Muscle layer of colon (tissue), 2 donors: ENCODE data around the gene CASP12.

Experiments used
- H3K27ac ChIP-seq: one replicate; pipeline ENCODE4 v1.7.0; 2013; ENCODE audit warnings: low read depth, mild to moderate bottlenecking, low read length, moderate library complexity
- H3K27me3 ChIP-seq, 2 donors: one replicate each; pipeline ENCODE4 v1.7.0; 2013; ENCODE audit warnings: low read length in 2 of 2, mild to moderate bottlenecking in 2 of 2; ENCODE audit not compliant: insufficient read depth in 2 of 2, control insufficient read depth in 1 of 2
- H3K36me3 ChIP-seq: one replicate; pipeline ENCODE4 v1.7.0; 2013; ENCODE audit warnings: mild to moderate bottlenecking, low read length; ENCODE audit not compliant: insufficient read depth
- H3K4me1 ChIP-seq: one replicate; pipeline ENCODE4 v1.7.0; 2013; ENCODE audit warnings: mild to moderate bottlenecking, low read length; ENCODE audit not compliant: insufficient read depth
- H3K4me3 ChIP-seq, 2 donors: one replicate each; pipeline ENCODE4 v1.7.0; 2013; ENCODE audit warnings: low read length in 2 of 2, low read depth in 1 of 2, mild to moderate bottlenecking in 1 of 2, moderate library complexity in 1 of 2
- H3K9ac ChIP-seq: one replicate; pipeline ENCODE4 v1.7.0; 2013; ENCODE audit warnings: low read length
- H3K9me3 ChIP-seq: one replicate; pipeline ENCODE4 v1.7.0; 2013; ENCODE audit warnings: mild to moderate bottlenecking, low read length
- donor health status: abdominal sarcoma.
- donor health status: Adenocarcinoma of cecum.

CASP12 gene

DNA sequence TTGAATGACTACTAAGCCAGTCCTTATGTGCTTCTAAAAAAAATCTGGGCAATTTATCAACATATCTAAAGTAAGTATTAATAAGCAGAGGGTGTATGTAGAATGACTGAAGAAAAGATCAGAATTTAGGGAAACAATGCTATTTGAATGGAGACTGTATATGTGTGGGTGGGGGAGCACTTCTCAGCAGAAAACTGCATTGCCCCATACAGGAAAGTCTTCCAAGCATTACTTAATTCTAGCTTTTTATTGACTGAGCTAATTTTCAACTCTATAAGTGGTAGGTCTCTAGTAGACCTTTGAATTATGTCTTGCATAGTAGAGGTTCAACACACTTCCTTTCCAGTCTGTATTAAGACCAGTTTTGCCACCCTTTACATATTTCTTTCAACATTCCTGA lies 41.7 kb downstream of the CASP12 start:
- Histone ChIP-seq H3K9ac (no peak overlapping the region), H3K27me3 (no peaks in the 10 kb centered on the region), H3K36me3 (no peaks in the 10 kb centered on the region), H3K4me1 (no peaks in the 10 kb centered on the region), H3K4me3 (no peak overlapping the region), H3K27ac (no peak overlapping the region), H3K9me3 (no peaks in the 10 kb centered on the region)

DNA sequence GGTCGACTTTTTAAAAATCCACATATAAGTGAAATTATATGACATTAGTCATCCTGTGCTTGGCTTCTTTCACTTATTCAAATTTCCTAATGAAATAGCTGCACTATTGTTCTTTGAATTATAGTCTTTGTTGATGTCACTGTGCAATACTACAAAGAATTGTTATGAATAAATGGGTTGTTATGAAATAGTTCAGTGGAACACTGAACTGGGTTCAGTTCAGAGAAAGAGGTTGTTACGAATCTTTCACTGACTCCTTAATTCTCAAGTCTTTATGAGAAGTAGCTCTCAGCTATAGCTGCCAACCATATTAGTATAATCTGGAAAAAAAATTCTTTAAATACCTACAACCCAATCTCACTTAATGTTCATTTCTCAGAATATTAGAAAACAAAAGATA lies 42.3 kb downstream of the CASP12 start:
- no peak overlapping the region for H3K9ac ChIP-seq
- H3K4me3 ChIP-seq = no peak overlapping the region
- no peaks in the 10 kb centered on the region for H3K4me1 ChIP-seq
- no peaks in the 10 kb centered on the region for H3K36me3 ChIP-seq
- no peak overlapping the region for H3K27ac ChIP-seq
- no peaks in the 10 kb centered on the region for H3K9me3 ChIP-seq
- H3K27me3 ChIP-seq = no peaks in the 10 kb centered on the region

DNA sequence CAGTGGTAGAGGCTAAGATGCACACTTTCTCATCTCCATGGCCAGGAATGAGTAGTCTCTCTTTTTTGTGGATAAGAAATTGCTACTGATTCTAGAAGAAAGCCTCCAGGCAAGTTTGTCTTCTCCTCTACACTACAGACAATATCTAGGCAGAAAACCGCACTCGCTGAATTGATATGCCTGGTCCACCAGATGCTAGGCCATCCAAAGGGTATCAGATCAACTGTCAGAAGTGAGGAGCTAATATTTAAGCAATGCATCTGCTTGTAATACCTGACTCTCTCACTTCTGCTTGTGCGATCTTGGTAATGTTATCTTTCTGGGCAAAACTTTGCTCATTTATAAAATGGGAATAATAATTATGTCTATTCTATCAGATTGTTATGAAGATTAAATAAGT lies 45.0 kb downstream of the CASP12 start:
- no peaks in the 10 kb centered on the region for H3K27me3 ChIP-seq

DNA sequence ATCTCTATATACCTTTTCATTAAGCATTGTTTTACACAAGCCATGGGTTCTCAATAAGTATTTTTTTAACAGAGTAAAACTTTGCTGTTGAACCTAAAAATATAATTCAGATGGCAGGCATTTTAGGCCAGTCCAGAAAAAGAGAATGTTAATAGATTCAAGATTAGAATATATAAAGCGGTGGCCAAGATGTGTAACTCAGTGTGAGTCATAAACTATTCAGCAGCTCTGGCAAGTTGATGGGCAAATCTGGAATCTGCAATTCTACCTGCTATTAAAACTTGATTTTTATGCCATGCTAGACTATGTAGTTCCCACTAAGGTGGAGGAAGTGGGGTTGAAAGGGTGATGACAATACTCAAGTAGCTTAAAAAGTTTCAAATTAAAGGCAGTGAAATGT lies 45.4 kb downstream of the CASP12 start:
- Histone ChIP-seq H3K27ac (no peak overlapping the region), H3K4me3 (no peak overlapping the region), H3K36me3 (no peaks in the 10 kb centered on the region), H3K27me3 (no peaks in the 10 kb centered on the region), H3K9ac (no peak overlapping the region), H3K9me3 (no peaks in the 10 kb centered on the region), H3K4me1 (no peaks in the 10 kb centered on the region)

More for the DNA sequence above, 45.0 kb downstream of the CASP12 start:
- Histone ChIP-seq H3K36me3 (no peaks in the 10 kb centered on the region), H3K27ac (no peak overlapping the region), H3K9me3 (no peaks in the 10 kb centered on the region), H3K4me1 (no peaks in the 10 kb centered on the region), H3K4me3 (no peak overlapping the region), H3K9ac (no peak overlapping the region)

DNA sequence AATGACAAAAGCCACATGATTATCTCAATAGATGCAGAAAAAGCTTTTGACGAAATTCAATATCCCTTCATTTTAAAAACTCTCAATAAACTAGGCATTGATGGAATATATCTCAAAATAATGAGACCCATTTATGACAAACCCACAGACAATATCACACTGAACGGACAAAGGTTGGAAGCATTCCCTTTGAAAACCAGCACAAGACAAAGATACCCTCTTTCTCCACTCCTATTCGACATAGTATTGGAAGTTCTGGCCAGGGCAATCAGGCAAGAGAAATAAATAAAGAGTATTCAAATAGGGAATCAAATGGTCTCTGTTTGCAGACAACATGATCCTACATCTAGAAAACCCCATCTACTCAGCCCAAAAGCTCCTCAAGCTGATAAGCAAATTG lies 52.0 kb downstream of the CASP12 start:
- H3K27ac ChIP-seq = no peak overlapping the region
- no peak overlapping the region for H3K9ac ChIP-seq
- H3K36me3 ChIP-seq = no peaks in the 10 kb centered on the region
- H3K9me3 ChIP-seq = no peaks in the 10 kb centered on the region
- no peak overlapping the region for H3K4me3 ChIP-seq
- no peaks in the 10 kb centered on the region for H3K4me1 ChIP-seq
- H3K27me3 ChIP-seq = no peaks in the 10 kb centered on the region

DNA sequence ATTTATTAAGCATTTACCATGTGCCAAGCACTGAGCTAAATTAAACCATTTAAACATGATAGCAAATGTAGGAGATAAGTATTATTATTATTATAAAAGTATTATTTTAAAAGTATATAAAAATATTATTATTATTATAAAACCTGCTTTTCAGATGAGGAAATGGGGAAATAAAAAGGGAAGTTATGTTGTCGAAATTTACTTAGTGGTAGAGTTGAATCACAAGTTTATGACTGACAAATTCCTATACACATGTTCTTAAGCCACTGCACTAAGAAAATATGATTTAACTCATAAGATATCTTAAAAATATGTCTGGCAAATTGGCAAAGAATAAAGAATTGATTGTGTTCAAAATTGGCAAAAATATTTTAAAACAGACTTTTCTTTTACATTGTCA lies 53.8 kb downstream of the CASP12 start:
- no peaks in the 10 kb centered on the region for H3K9me3 ChIP-seq
- no peak overlapping the region for H3K9ac ChIP-seq
- no peaks in the 10 kb centered on the region for H3K27me3 ChIP-seq
- H3K27ac ChIP-seq = no peak overlapping the region
- H3K4me1 ChIP-seq = no peaks in the 10 kb centered on the region
- H3K4me3 ChIP-seq = no peak overlapping the region
- H3K36me3 ChIP-seq = no peaks in the 10 kb centered on the region

DNA sequence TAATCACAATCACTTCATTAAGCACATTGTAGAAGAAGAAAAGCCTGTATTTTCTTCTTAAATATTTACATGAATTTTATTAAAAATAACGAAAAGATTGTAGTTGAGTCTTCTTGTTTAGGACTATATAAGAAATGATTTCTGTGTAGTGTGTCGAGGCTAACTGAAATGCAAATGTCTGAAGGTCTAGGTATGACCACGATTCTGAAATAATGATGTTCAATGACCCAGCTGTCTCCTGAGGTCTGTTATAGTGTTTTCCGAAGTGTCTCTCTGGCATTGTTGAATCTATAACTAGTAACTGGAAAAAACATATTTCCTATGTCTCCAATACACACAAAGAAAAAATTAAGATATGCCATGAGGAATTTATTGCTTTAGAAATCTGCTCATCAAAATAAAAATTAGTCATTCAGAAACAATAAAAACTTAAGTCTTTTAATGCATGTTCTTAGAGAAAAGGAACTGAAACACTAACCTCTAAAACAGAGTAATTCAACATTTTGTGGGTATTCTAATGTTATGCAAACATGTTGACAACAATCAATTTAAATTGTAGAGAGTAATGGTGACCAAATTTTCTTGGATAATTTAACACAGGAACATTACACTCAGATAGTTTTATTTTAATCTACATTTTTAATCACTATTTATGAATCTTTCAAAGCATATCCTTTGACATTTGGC lies 55.0 kb downstream of the CASP12 start:
- H3K9ac ChIP-seq = no peak overlapping the region
- H3K4me1 ChIP-seq = no peaks in the 10 kb centered on the region
- H3K27ac ChIP-seq = no peak overlapping the region
- no peaks in the 10 kb centered on the region for H3K36me3 ChIP-seq
- no peaks in the 10 kb centered on the region for H3K9me3 ChIP-seq
- no peak overlapping the region for H3K4me3 ChIP-seq
- H3K27me3 ChIP-seq = no peaks in the 10 kb centered on the region

DNA sequence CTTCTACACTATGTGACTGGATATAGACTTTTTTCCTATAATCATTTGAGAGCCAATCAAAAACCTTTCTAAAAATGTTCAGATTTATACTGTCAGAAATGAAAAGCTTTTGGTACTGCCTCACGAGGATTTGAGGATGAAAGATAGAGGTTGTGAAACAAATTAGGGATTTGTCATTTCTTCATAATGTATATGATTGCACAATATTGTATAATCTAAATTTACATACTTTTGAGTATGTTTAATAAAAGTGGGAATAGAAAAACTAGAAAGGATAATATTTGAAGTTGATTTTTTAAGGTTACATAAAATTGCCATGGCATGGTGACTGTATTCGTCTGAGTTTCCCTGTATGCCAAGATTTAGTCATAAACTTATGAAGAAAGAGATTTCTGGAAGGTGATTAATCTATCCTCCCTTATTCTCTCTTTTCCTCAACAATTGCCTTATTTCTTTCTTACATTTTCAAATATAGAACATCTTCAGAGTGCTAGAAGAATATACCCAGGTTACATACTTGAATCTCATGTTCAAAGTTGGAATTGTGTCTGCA lies 56.2 kb downstream of the CASP12 start:
- H3K4me3 ChIP-seq = no peak overlapping the region
- no peaks in the 10 kb centered on the region for H3K9me3 ChIP-seq
- no peaks in the 10 kb centered on the region for H3K27me3 ChIP-seq
- H3K4me1 ChIP-seq = no peaks in the 10 kb centered on the region
- H3K9ac ChIP-seq = no peak overlapping the region
- no peak overlapping the region for H3K27ac ChIP-seq
- H3K36me3 ChIP-seq = no peaks in the 10 kb centered on the region

DNA sequence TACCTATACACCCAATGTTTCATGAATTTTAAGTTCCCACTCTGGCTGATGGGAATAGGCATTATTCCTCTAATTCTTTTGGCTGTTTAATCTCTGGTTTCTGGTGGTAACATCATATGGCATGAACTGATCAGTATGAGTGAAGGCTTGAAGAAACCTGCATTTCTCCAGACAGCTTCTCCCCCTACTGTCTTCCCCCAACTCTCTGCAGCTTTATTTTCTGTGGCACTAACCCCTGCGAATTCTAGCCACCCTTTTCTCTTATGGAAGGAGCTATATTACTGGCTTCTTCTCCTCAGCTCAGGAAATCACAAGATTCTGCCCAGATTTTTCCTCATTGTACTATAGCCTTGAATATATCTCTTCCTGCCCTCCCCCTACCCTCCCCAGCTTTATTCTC lies 57.1 kb downstream of the CASP12 start:
- H3K4me3 ChIP-seq = no peak overlapping the region
- no peaks in the 10 kb centered on the region for H3K4me1 ChIP-seq
- no peaks in the 10 kb centered on the region for H3K9me3 ChIP-seq
- H3K9ac ChIP-seq = no peak overlapping the region
- H3K27ac ChIP-seq = no peak overlapping the region
- H3K36me3 ChIP-seq = no peaks in the 10 kb centered on the region
- no peaks in the 10 kb centered on the region for H3K27me3 ChIP-seq

DNA sequence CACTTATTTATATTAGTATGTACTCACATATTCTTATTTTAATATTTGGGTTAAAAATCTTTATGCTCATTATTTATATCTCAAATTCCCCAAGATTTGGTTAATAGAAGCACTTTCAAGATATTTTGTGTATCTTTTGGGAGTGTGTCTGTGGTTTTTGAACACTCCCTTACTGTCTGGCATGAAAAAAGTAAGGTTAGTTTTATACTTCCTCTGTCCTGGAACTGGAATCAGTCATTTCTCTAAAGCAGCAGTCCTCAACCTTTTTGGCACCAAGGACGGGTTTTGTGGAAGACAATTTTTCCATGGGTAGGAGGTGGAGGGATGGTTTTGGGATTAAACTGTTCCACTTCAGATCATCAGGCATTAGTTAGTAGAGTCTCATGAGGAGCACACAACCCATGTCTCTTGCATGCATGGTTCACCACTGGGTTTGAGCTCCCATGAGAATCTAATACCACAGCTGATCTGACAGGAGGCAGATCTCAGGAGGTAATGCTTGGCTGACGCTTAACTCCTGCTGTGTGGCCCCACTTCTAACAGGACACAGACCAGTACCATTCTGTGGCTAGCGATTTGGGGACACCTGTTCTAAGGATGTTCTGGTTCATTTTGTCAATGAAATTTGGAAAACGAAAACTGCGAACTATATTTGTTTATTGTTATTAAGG lies 60.2 kb downstream of the CASP12 start:
- Histone ChIP-seq H3K9me3 (no peaks in the 10 kb centered on the region), H3K4me3 (no peak overlapping the region), H3K9ac (no peak overlapping the region), H3K4me1 (no peaks in the 10 kb centered on the region), H3K36me3 (no peaks in the 10 kb centered on the region), H3K27me3 (no peaks in the 10 kb centered on the region), H3K27ac (no peak overlapping the region)

DNA sequence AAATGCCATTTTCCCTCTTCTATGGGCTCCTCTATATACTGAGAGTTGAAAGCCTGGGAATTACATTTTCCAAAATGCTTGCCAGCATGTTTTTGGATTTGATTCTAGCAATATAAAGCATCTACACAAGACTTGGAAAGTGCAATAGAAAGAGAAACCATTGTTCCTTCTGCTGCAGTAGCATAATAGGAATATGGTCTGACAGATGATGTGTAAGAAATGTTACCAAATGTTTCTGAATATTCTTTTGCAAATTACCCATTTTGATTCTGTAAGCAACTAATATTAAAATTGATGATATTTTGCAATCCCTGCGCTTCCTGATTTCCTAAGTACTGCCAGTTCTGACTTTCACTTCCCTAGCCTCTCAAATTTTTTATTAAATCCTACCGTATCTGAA lies 61.6 kb downstream of the CASP12 start:
- Histone ChIP-seq H3K27ac (no peak overlapping the region), H3K27me3 (no peaks in the 10 kb centered on the region), H3K4me3 (no peak overlapping the region), H3K9ac (no peak overlapping the region), H3K36me3 (no peaks in the 10 kb centered on the region), H3K4me1 (no peaks in the 10 kb centered on the region), H3K9me3 (no peaks in the 10 kb centered on the region)
